ENCODE results near the gene HOMER1. TPM values are rescaled to one million over a fixed set of nuclear protein-coding genes. Genes with fewer than 3 reads are reported as not detected.
"Not testable (repeated sequence)": the region's sequence is repeated elsewhere in the genome, so short reads cannot be mapped to it uniquely, and the experiment has no call there.

The HOMER1 gene
- total RNA-seq, 2 donors from 2014 or later = 42.4 to 43.3 TPM

DNA sequence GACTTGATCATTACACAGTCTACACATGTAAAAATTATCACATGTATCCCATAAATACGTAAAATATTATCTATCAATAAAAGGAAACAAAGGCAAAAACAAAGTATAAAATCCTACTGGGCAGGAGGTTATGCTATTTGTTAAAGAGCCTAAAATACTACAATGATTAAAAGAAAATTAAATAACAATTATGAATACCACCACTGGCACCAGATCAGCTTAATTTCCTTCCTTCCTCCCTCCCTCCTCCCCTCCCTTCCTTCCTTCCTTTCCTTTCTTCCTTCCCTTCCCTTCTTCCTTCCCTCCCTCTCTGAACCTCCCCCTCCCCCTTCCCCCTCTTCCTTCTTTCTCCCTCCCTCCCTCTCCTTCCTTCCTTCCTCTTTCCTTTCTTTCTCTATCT lies 127.3 kb downstream of the HOMER1 start:
- no peak overlapping the region for H3K4me3 ChIP-seq (ENCODE audit: low read length)
- no peaks in the 10 kb centered on the region for H3K27me3 ChIP-seq (ENCODE audit: control insufficient read depth, insufficient read depth, low read length, poor library complexity, severe bottlenecking)
- H3K27me3 Mint-ChIP-seq (ENCODE audit: insufficient read depth) = no peaks in the 10 kb centered on the region
- peaks cover 10% of the 10 kb centered on the region for H3K36me3 ChIP-seq (ENCODE audit: control insufficient read depth, insufficient read depth, low read length)
- H3K4me1 Mint-ChIP-seq = no peaks in the 10 kb centered on the region
- H3K27ac Mint-ChIP-seq = no peak overlapping the region
- TF ChIP-seq, protein P1, sequence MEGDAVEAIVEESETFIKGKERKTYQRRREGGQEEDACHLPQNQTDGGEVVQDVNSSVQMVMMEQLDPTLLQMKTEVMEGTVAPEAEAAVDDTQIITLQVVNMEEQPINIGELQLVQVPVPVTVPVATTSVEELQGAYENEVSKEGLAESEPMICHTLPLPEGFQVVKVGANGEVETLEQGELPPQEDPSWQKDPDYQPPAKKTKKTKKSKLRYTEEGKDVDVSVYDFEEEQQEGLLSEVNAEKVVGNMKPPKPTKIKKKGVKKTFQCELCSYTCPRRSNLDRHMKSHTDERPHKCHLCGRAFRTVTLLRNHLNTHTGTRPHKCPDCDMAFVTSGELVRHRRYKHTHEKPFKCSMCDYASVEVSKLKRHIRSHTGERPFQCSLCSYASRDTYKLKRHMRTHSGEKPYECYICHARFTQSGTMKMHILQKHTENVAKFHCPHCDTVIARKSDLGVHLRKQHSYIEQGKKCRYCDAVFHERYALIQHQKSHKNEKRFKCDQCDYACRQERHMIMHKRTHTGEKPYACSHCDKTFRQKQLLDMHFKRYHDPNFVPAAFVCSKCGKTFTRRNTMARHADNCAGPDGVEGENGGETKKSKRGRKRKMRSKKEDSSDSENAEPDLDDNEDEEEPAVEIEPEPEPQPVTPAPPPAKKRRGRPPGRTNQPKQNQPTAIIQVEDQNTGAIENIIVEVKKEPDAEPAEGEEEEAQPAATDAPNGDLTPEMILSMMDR (conservative IDR thresholded peaks at IDR 0.05) = no peak
- no peak for DNase-seq
- peaks cover 13% of the 10 kb centered on the region for H3K9me3 ChIP-seq (ENCODE audit: control insufficient read depth, low read length)
- peaks cover 4% of the 10 kb centered on the region for H3K9me3 Mint-ChIP-seq
- 100% methylated on average over 1 of the region's 1 CpG; no CpG with 5 or more reads in 1 of the 2 experiments for WGBS, 2 experiments (ENCODE audit: insufficient coverage in 1 of 2, insufficient read length in 1 of 2)
- H3K36me3 Mint-ChIP-seq (ENCODE audit: low read depth) = peaks cover 41% of the 10 kb centered on the region
- H3K9ac ChIP-seq (ENCODE audit: extremely low read depth, low read length, poor library complexity, severe bottlenecking) = no peak overlapping the region
- H3K4me3 Mint-ChIP-seq = no peak overlapping the region
- no peaks in the 10 kb centered on the region for H3K4me1 ChIP-seq (ENCODE audit: control insufficient read depth, insufficient read depth, low read length)
- H3K27ac ChIP-seq (ENCODE audit: low read depth, low read length) = no peak overlapping the region

DNA sequence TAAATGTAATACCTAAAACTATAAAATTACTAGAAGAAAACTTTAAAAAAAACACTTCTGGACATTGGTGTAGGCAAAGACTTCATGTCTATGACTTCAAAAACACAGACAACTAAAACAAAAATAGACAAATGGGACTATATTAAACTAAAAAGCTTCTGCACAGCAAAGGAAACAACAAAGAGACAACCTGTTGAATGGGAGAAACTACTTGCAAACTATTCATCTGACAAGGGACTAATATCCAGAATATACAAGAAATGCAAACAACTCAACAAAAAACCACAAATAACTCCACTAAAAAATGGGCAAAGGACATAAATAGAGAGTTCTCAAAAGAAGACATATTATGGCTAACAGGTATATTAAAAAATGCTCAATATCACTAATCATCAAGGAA lies 128.8 kb downstream of the HOMER1 start:
- H3K9ac ChIP-seq (ENCODE audit: extremely low read depth, low read length, poor library complexity, severe bottlenecking); H3K4me3 ChIP-seq (ENCODE audit: low read length); H3K9me3 Mint-ChIP-seq; H3K27me3 Mint-ChIP-seq (ENCODE audit: insufficient read depth); H3K27ac Mint-ChIP-seq; H3K4me1 ChIP-seq (ENCODE audit: control insufficient read depth, insufficient read depth, low read length); H3K4me1 Mint-ChIP-seq; H3K27ac ChIP-seq (ENCODE audit: low read depth, low read length); H3K27me3 ChIP-seq (ENCODE audit: control insufficient read depth, insufficient read depth, low read length, poor library complexity, severe bottlenecking); H3K4me3 Mint-ChIP-seq; DNase-seq; H3K36me3 ChIP-seq (ENCODE audit: control insufficient read depth, insufficient read depth, low read length): not testable (repeated sequence)
- peaks cover 13% of the 10 kb centered on the region for H3K9me3 ChIP-seq (ENCODE audit: control insufficient read depth, low read length)
- peaks cover 43% of the 10 kb centered on the region for H3K36me3 Mint-ChIP-seq (ENCODE audit: low read depth)

DNA sequence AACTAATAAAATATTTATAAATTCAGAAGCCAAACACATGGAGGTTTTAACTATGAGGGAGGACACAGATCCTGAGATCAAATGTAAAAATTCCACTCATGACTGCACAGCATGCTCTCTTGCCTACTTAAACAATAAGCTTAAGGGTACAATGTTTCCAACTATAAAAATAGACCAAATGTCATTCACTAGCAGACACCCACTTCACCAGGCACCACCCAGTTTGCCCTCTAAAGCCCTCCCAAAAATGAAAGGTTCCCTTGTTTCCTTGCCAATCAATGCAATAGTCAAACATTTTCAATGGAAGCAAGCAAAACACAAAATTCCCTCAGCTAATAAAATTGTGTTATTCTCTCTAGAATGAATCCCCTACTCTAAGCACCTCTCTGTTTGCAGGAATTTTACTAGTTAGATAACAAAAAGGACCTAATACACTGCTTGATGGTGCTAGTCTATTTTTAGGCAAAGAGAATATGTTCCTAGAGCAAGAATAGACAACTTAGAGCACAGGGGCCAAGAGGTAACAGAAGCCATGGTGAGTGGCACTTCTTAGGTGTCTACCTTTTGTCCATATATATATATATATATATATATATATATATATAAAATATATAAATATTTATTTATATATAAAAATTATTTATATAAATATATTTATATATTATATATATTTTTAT lies 135.3 kb downstream of the HOMER1 start:
- H3K4me1 ChIP-seq (ENCODE audit: control insufficient read depth, insufficient read depth, low read length) = no peaks in the 10 kb centered on the region
- no peak overlapping the region for H3K27ac Mint-ChIP-seq
- no peak for DNase-seq
- TF ChIP-seq, protein P1 (conservative IDR thresholded peaks at IDR 0.05) = no peak
- no peaks in the 10 kb centered on the region for H3K27me3 ChIP-seq (ENCODE audit: control insufficient read depth, insufficient read depth, low read length, poor library complexity, severe bottlenecking)
- no peak overlapping the region for H3K4me3 Mint-ChIP-seq
- no peak overlapping the region for H3K9ac ChIP-seq (ENCODE audit: extremely low read depth, low read length, poor library complexity, severe bottlenecking)
- peaks cover 35% of the 10 kb centered on the region for H3K36me3 Mint-ChIP-seq (ENCODE audit: low read depth)
- H3K4me3 ChIP-seq (ENCODE audit: low read length) = no peak overlapping the region
- no peaks in the 10 kb centered on the region for H3K27me3 Mint-ChIP-seq (ENCODE audit: insufficient read depth)
- H3K36me3 ChIP-seq (ENCODE audit: control insufficient read depth, insufficient read depth, low read length) = peaks cover 10% of the 10 kb centered on the region
- no peaks in the 10 kb centered on the region for H3K4me1 Mint-ChIP-seq
- H3K9me3 ChIP-seq (ENCODE audit: control insufficient read depth, low read length) = peaks cover 13% of the 10 kb centered on the region
- peaks cover 4% of the 10 kb centered on the region for H3K9me3 Mint-ChIP-seq
- H3K27ac ChIP-seq (ENCODE audit: low read depth, low read length) = no peak overlapping the region

DNA sequence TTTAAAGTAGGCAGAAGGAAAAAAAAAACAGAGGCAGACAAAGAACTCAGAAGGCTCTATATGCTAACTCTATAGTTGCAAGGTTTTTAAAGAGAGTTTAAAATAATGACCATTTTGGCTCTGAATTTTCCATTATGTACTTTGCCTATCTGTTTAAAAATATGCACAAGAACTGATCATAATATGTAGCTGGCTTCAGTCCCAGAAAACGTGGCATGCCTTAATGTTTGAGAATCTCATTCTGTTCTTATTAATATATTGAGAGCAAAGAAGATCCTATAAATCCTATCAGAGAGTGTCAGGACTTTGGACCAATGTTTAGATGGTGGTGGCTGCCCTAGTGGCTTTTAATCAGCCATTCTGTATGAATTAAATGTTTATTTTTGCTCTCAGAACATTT lies 156.5 kb downstream of the HOMER1 start:
- H3K27me3 Mint-ChIP-seq (ENCODE audit: insufficient read depth) = no peaks in the 10 kb centered on the region
- Histone ChIP-seq H3K36me3 (ENCODE audit: control insufficient read depth, insufficient read depth, low read length) (no peaks in the 10 kb centered on the region), H3K4me3 (ENCODE audit: low read length) (no peak overlapping the region), H3K27ac (ENCODE audit: low read depth, low read length) (no peak overlapping the region), H3K4me1 (ENCODE audit: control insufficient read depth, insufficient read depth, low read length) (no peaks in the 10 kb centered on the region), H3K9ac (ENCODE audit: extremely low read depth, low read length, poor library complexity, severe bottlenecking) (no peak overlapping the region), H3K27me3 (ENCODE audit: control insufficient read depth, insufficient read depth, low read length, poor library complexity, severe bottlenecking) (no peaks in the 10 kb centered on the region), H3K9me3 (ENCODE audit: control insufficient read depth, low read length) (peaks cover 4% of the 10 kb centered on the region)
- no peaks in the 10 kb centered on the region for H3K4me1 Mint-ChIP-seq
- DNase-seq = no peak
- H3K4me3 Mint-ChIP-seq = no peak overlapping the region
- H3K27ac Mint-ChIP-seq = no peak overlapping the region
- H3K36me3 Mint-ChIP-seq (ENCODE audit: low read depth) = peaks cover 8% of the 10 kb centered on the region
- TF ChIP-seq, protein P1 (conservative IDR thresholded peaks at IDR 0.05) = no peak
- WGBS, 2 experiments (ENCODE audit: insufficient coverage in 1 of 2, insufficient read length in 1 of 2) = 78 to 100% methylated on average over 1 of the region's 1 CpG
- peaks cover 14% of the 10 kb centered on the region for H3K9me3 Mint-ChIP-seq
